GM12872 (cell line): ENCODE results near the gene PSTPIP2.

Experiments used
- CTCF ChIP-seq: IDR thresholded peaks from 3 replicates; pipeline ENCODE4 v1.5.1; 2011; ENCODE audit warnings: low read depth, mild to moderate bottlenecking, low read length, moderate library complexity; ENCODE audit not compliant: insufficient read depth

PSTPIP2 gene

DNA sequence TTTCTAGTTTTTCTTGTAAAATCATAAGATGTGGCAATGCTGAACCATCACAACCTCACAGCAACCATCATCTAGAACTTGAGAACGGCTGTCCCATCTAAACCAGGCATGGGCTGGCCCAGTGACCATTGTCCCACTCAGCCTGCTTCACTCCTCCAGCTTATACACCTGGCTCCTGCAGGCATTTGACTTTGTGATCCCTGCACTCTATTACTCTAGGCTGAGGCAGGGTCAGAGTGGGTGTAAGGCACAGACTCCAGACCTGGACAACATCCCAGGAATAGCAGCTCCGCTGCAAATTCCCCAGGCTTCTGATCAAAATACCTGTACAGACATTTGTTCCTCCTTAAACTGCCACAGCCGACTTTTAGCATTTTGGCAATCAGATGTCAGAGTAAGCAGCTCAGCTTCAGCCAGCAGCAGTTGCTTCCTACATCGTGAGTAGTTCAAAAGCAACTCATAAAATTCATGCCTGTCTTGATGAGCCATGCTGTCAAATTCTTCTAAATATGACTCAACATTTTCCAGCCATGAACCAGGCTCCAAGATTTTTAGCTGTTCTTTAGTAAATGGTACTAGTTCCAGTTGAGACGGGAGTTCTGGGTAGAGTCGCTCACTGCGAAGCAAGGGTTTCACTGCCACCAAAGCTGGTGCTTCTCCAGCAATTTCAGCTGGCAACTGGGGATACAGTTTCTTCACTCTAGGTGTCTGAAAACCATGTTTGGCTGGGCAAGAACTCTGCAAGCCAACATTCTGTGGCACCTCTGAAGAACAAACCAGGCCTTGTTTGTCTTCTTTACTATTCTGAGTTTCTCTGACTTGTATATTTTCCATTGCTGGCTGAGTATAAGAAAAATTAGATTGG is 117.8 kb downstream of the PSTPIP2 start:
- no peak for TF ChIP-seq CTCF

- TF ChIP-seq CTCF, result no peak
Measured at GRCh38 chr18:45951016-45951714, 120.9 kb downstream of the PSTPIP2 start.

DNA sequence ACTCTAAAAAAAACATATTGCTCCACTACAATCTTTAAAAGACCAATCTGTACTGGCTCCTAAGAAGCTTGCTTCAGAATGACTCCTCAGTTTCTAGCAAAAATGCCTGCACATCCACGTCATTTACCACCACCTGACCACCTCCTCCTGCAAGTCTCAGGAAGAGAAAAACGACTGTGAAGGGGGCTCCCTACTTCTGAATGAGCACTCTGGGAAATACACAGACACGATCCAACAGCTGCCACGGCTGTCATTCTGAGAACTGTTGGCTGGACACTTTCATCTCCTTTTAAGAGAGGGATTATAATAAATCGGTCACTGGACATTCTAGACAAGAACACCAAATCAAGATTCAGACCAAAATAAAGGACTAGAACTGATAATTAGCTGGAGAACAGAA is 126.4 kb downstream of the PSTPIP2 start:
- TF ChIP-seq CTCF, result no peak

GRCh38 chr18:45940724-45941123 is 131.3 kb downstream of the PSTPIP2 start:
- TF ChIP-seq CTCF, result no peak

DNA sequence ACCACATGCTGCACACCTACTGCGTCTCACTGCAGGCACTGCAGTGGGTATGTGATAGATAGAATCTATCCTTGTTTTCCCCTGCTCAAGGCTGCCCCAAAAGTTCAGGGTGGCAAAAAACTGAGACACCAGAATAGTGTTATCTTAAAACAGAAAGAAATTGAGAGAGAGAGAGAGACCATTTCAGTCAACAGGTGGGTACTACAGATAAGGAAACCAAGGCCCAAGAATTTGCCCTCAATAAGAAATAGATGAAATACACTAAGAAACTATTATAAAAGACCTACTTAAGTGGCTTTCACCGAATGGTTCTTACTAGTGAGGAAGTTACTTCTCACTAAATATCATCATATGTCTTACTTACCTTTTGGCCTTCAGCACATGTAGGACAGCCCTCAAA is 132.8 kb downstream of the PSTPIP2 start:
- no peak for TF ChIP-seq CTCF

- no peak for TF ChIP-seq CTCF
Measured at GRCh38 chr18:45938488-45938935, 133.5 kb downstream of the PSTPIP2 start.

DNA sequence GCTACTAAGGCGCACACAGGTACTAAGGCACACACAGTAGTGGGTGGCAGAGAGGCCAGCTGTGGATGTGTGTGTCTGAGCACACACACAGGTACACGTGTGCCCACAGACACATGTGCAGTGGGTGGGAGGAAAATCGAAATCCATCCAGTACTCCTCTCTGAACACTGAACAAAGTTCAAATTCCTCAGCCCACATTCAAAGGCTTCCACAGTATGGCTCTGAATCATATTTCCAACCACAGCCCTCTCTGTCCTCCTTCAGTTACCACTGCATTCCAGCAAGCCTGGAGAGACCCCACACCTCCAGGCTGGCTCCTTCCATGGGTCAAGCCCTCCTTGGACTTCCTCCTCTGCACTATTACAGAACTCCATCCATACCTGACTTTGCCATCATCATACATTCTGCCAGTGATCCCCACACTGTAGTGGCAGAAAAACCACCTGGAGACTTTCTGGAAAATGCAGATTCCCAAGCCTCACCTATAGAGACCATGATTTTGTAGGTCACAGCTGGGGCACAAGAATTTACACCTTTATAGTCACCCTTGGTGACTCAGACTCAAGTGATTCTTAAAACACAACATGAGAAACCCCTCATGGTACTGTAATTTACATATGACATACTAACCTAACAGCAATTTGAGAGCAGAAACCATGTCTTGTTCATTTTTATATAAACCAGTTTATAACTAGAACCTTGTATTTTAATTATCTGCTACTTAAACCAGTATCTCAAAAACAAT is 136.3 kb downstream of the PSTPIP2 start:
- TF ChIP-seq CTCF, result no peak
